ENCODE measurements around the gene TGFBR2.

TGFBR2 gene

DNA sequence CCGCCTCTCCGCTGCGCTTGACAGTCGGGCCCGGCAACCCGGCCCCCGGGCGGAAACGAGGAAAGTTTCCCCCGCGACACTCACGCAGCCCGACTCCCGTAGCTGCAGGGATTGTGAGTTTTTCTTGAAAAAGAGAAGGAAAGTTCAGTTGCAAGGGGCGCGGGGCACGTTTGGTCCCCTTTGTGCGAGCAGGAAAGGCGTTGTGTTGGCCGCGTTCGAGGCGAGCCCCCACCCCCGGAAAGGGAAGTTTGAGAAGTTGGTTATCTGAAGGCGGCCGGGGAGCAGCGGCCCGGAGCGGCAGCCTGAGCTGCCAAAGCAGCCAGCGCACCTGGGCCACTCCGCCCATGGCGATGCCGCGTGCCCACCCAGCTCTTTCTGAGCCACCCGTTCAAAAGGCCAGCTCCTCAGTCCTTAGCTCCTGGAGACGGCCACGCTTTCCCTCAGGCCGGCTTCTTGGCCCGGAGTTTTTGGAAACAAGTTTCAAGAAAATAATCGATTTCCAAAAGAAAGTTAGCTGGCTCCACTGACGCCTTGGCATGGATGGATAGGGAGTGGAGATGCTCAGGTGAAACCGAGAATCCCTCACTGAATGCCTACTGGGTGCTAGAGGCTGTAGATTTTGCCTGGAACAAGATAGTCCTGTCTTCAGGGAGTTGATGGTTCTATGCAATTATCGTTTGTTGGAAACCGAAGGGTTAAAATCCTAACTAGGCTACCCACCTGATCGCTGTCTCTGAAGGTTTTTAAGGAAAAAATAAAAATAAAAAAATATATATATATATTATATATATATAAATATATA lies 832 bp downstream of the TGFBR2 start (continued):
- TF ChIP-seq, protein P1, sequence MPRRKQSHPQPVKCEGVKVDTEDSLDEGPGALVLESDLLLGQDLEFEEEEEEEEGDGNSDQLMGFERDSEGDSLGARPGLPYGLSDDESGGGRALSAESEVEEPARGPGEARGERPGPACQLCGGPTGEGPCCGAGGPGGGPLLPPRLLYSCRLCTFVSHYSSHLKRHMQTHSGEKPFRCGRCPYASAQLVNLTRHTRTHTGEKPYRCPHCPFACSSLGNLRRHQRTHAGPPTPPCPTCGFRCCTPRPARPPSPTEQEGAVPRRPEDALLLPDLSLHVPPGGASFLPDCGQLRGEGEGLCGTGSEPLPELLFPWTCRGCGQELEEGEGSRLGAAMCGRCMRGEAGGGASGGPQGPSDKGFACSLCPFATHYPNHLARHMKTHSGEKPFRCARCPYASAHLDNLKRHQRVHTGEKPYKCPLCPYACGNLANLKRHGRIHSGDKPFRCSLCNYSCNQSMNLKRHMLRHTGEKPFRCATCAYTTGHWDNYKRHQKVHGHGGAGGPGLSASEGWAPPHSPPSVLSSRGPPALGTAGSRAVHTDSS (tag by site-specific recombination; IDR thresholded peaks at IDR 0.05): no peak
- no peak for TF ChIP-seq ZNF830 (tag by site-specific recombination; IDR thresholded peaks at IDR 0.05; ENCODE audit: low read depth)
- TF ChIP-seq SCRT1 (tag by site-specific recombination; IDR thresholded peaks at IDR 0.05; ENCODE audit: borderline replicate concordance): no peak
- TF ChIP-seq KLF1 (tag by site-specific recombination; IDR thresholded peaks at IDR 0.05): no peak
- TF ChIP-seq, protein P2, sequence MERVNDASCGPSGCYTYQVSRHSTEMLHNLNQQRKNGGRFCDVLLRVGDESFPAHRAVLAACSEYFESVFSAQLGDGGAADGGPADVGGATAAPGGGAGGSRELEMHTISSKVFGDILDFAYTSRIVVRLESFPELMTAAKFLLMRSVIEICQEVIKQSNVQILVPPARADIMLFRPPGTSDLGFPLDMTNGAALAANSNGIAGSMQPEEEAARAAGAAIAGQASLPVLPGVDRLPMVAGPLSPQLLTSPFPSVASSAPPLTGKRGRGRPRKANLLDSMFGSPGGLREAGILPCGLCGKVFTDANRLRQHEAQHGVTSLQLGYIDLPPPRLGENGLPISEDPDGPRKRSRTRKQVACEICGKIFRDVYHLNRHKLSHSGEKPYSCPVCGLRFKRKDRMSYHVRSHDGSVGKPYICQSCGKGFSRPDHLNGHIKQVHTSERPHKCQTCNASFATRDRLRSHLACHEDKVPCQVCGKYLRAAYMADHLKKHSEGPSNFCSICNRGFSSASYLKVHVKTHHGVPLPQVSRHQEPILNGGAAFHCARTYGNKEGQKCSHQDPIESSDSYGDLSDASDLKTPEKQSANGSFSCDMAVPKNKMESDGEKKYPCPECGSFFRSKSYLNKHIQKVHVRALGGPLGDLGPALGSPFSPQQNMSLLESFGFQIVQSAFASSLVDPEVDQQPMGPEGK (tag by site-specific recombination; IDR thresholded peaks at IDR 0.05): peak; percentile 15; the same call in 1 of the 2 replicates
- TF ChIP-seq ZNF335 (tag by site-specific recombination; conservative IDR thresholded peaks at IDR 0.05): peak; percentile 87
- no peak for TF ChIP-seq ZNF266 (tag by site-specific recombination; IDR thresholded peaks at IDR 0.05; ENCODE audit: low read depth)
- peak; percentile 67 for TF ChIP-seq ZBTB17 (tag by site-specific recombination; IDR thresholded peaks at IDR 0.05)
- TF ChIP-seq EGR2 (tag by site-specific recombination; IDR thresholded peaks at IDR 0.05; ENCODE audit: low read depth): no peak
- TF ChIP-seq PRDM1 (tag by site-specific recombination; IDR thresholded peaks at IDR 0.05): peak; percentile 37; the same call in 1 of the 2 replicates
- no peak for TF ChIP-seq ZNF621 (tag by site-specific recombination; IDR thresholded peaks at IDR 0.05)
- TF ChIP-seq ZBTB21 (tag by site-specific recombination; IDR thresholded peaks at IDR 0.05): no peak
- no peak for TF ChIP-seq ZNF660 (tag by site-specific recombination; IDR thresholded peaks at IDR 0.05)
- TF ChIP-seq SP2 (tag by site-specific recombination; IDR thresholded peaks at IDR 0.05): peak; percentile 43
- TF ChIP-seq ZNF626 (tag by site-specific recombination; IDR thresholded peaks at IDR 0.05): no peak
- no peak for TF ChIP-seq SETDB1 (IDR thresholded peaks at IDR 0.05; ENCODE audit: insufficient read length, low read length)
- TF ChIP-seq, protein P3, sequence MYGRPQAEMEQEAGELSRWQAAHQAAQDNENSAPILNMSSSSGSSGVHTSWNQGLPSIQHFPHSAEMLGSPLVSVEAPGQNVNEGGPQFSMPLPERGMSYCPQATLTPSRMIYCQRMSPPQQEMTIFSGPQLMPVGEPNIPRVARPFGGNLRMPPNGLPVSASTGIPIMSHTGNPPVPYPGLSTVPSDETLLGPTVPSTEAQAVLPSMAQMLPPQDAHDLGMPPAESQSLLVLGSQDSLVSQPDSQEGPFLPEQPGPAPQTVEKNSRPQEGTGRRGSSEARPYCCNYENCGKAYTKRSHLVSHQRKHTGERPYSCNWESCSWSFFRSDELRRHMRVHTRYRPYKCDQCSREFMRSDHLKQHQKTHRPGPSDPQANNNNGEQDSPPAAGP (tag by site-specific recombination; IDR thresholded peaks at IDR 0.05): no peak
- TF ChIP-seq, protein P4, sequence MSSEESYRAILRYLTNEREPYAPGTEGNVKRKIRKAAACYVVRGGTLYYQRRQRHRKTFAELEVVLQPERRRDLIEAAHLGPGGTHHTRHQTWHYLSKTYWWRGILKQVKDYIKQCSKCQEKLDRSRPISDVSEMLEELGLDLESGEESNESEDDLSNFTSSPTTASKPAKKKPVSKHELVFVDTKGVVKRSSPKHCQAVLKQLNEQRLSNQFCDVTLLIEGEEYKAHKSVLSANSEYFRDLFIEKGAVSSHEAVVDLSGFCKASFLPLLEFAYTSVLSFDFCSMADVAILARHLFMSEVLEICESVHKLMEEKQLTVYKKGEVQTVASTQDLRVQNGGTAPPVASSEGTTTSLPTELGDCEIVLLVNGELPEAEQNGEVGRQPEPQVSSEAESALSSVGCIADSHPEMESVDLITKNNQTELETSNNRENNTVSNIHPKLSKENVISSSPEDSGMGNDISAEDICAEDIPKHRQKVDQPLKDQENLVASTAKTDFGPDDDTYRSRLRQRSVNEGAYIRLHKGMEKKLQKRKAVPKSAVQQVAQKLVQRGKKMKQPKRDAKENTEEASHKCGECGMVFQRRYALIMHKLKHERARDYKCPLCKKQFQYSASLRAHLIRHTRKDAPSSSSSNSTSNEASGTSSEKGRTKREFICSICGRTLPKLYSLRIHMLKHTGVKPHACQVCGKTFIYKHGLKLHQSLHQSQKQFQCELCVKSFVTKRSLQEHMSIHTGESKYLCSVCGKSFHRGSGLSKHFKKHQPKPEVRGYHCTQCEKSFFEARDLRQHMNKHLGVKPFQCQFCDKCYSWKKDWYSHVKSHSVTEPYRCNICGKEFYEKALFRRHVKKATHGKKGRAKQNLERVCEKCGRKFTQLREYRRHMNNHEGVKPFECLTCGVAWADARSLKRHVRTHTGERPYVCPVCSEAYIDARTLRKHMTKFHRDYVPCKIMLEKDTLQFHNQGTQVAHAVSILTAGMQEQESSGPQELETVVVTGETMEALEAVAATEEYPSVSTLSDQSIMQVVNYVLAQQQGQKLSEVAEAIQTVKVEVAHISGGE (tag by site-specific recombination; conservative IDR thresholded peaks at IDR 0.05; ENCODE audit: low read depth): peak; percentile 54
- TF ChIP-seq RBAK (tag by site-specific recombination; IDR thresholded peaks at IDR 0.05): no peak
- TF ChIP-seq ZNF585B (tag by site-specific recombination; IDR thresholded peaks at IDR 0.05): no peak
- no peak for TF ChIP-seq ZFP69B (tag by site-specific recombination; IDR thresholded peaks at IDR 0.05)

All from HEK293 (cell line).